Subcutaneous adipose tissue (tissue), 4 donors: ENCODE results near the gene LRP1B. TPM values are rescaled to one million over a fixed set of nuclear protein-coding genes. Genes with fewer than 3 reads are reported as not detected.

Source experiments
- total RNA-seq, 4 donors: library from RNA; depleted of rRNA; stranded (reverse); fragments of >200 nt; gene quantifications; one replicate each; pipeline ENCODE4 v1.1.0, GENCODE V29; 2016
- TF ChIP-seq, protein P1 (sequence below): fragments of 450-650 bp; IDR thresholded peaks from one replicate; pipeline ENCODE4 v1.5.1; 2016; ENCODE audit warnings: low read depth, mild to moderate bottlenecking, control low read depth, antibody characterized with exemption, moderate library complexity

Gene LRP1B
- total RNA-seq, 4 donors from 2014 or later: 4.2 to 50.2 (median 14.7) TPM

DNA sequence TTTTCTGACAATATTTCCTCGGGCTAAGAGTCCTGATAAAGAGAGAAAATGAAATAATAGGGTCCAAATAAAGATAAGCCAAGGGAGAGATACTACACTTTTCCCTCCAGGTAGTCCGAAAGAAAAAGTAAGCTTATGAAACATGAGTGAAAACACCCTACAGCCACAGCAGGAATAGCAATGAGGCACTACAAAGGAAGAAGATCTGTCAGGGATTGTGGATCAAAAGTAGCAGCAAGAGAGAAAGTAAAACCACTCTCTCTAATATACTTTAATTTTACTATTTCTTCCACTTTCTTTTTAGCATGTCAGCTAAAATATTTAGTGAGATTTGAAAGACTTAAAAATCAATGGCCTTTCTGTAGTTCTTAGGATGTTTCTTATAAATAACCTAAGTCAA is 1601.8 kb downstream of the LRP1B start:
- TF ChIP-seq, protein P1, sequence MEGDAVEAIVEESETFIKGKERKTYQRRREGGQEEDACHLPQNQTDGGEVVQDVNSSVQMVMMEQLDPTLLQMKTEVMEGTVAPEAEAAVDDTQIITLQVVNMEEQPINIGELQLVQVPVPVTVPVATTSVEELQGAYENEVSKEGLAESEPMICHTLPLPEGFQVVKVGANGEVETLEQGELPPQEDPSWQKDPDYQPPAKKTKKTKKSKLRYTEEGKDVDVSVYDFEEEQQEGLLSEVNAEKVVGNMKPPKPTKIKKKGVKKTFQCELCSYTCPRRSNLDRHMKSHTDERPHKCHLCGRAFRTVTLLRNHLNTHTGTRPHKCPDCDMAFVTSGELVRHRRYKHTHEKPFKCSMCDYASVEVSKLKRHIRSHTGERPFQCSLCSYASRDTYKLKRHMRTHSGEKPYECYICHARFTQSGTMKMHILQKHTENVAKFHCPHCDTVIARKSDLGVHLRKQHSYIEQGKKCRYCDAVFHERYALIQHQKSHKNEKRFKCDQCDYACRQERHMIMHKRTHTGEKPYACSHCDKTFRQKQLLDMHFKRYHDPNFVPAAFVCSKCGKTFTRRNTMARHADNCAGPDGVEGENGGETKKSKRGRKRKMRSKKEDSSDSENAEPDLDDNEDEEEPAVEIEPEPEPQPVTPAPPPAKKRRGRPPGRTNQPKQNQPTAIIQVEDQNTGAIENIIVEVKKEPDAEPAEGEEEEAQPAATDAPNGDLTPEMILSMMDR: no peak

DNA sequence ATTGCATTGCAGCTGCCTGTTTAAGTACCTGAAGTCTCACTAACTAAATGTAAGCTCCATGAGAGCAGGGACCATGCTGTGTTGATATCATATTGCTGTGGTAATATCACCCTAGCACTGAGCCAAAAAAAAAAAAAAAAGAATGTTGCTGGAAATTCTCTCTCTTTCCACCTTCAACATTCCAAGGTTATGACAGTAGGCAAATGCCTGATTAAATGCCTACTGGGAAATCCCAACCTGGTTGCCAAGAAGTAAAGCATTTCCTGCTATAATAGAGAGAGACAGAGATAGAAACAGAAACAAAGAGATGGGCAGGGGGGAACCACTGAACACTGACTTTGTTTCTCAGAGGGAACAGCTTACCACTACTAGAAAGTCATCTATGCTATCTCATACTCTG is 1604.2 kb downstream of the LRP1B start:
- TF ChIP-seq, protein P1: no peak

DNA sequence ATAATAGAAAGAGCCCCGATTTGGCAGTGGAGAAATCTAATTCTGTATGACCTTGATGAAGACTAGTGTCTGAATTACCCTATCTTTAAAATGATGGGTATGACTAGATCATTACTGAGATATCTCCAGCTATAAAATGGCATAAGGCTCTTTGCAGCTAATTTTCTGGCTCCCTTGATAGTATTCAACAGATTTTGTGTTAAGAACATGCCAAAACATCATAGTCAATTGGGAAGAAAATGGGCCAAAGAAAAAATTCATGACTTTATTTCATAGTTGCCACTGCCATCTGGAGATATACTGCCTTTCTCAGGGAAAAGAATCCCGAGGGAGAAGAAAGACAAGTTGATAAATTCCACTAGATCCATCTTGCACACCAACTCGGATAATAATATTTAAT is 1618.7 kb downstream of the LRP1B start:
- TF ChIP-seq, protein P1: no peak

DNA sequence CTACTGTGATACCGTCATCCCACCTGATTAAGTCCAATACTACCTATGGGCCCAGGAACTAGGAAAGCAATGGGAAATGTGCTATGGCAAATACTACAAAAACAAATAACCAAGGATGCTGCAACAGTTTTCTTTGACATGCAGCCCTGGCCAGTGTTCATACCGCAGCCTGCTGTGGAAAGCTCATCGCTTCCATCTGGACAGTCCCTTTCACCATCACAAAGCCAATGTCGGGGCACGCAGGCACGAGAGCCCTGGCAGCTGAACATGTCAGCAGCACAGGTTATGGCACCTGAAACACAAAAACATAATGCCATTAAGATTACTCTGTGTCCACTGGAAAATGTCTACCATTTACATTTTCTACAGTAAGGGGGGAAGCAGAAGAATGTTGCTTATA is 1621.1 kb downstream of the LRP1B start:
- TF ChIP-seq, protein P1: no peak

DNA sequence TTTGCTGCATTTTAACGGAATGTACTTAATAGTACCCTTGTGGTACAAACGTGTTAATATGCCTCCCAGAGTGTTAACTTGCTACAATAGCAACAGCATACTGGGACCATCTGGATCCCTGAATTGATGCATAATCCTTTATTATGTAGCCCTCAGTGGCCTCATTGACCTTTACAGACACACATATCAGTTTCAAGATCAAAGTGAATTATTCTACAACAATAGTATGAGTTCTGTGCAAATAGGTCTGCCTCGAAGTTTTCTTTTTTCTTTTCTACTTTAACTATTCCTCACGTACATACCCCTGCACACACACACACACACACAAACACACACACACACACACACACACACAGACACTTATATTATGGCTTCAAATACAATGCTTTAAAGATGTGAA is 1622.1 kb downstream of the LRP1B start:
- TF ChIP-seq, protein P1: no peak

DNA sequence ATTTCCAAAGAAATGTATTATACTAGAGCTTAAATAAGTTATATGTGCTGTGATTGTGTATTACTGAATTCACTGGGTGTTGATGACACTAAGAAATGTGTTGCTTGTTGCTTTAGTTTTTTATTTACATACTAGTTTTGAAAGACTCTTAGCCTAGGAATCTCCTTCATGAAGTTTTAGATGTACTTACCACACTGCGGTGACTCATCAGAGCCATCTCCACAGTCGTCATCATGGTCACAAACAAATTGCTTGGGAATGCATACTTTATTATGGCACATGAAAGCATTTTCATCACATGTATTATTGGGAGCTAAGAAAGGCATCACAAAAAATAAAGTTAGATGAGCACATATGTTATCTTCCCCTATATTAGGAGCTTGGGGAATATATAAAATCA is 1624.2 kb downstream of the LRP1B start:
- TF ChIP-seq, protein P1: no peak

DNA sequence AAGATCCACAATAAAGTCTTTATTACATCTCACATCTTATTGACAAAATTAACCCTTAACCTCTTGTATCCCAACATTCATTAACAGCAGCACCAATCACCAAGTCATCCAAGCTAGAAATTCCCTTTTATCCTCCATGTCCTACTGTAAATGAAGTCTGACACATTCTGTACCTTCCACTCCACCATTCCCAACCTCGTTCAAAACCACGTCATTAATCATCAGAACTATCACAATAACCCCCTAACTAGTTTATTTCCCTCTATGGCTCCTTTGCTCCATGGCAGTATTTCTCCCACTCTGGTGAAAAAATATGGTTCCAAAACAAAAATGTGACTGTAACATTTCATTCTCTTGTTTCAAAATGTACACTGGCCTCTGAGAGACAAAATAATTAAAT is 1626.2 kb downstream of the LRP1B start:
- TF ChIP-seq, protein P1: no peak
